Natural killer cell (primary cell): ENCODE results near the gene PDE4D. TPM values are rescaled to one million over a fixed set of nuclear protein-coding genes. Genes with fewer than 3 reads are reported as not detected.

Experiments
- ATAC-seq, 3 donors: fragments of 150-1000 bp in 2 of 3; fragments of 200-7000 bp in 1 of 3; cut with Tn5 transposase; 1 replicate in 1 of 3; 2 replicates in 2 of 3; pipeline ENCODE4 v1.10.0; 2021; ENCODE audit warnings: mild to moderate bottlenecking in 2 of 3, moderate library complexity in 2 of 3
- DNase-seq, 2 donors: peaks; one replicate each; pipeline versions ENCODE4 v3.0.0 to v3.0.0-alpha.2; 2013 to 2021; ENCODE audit warnings: mixed read lengths in 1 of 2
- H3K27ac ChIP-seq: one replicate; pipeline ENCODE4 v1.5.1; 2013; ENCODE audit warnings: mild to moderate bottlenecking, low read length
- H3K27me3 ChIP-seq: one replicate; pipeline ENCODE4 v1.6.1; 2013; ENCODE audit warnings: low read length; ENCODE audit not compliant: control insufficient read depth, insufficient read depth
- H3K36me3 ChIP-seq: one replicate; pipeline ENCODE4 v1.6.1; 2013; ENCODE audit warnings: low read length; ENCODE audit not compliant: control insufficient read depth, insufficient read depth
- H3K4me1 ChIP-seq: one replicate; pipeline ENCODE4 v1.6.1; 2013; ENCODE audit warnings: low read length; ENCODE audit not compliant: control insufficient read depth, insufficient read depth
- H3K4me3 ChIP-seq: one replicate; pipeline ENCODE4 v1.5.1; 2013; ENCODE audit warnings: low read length
- H3K9me3 ChIP-seq: one replicate; pipeline ENCODE4 v1.6.1; 2013; ENCODE audit warnings: low read length; ENCODE audit not compliant: control insufficient read depth, insufficient read depth
- H3K27ac Mint-ChIP-seq, 2 donors: one replicate each; pipeline ENCODE4 v1.8.0; 2022; ENCODE audit warnings: mild to moderate bottlenecking in 2 of 2, mixed read lengths in 2 of 2, moderate library complexity in 1 of 2
- H3K27me3 Mint-ChIP-seq, 2 donors: one replicate each; pipeline ENCODE4 v1.8.0; 2022; ENCODE audit warnings: low read depth in 2 of 2, mixed read lengths in 2 of 2
- H3K36me3 Mint-ChIP-seq: one replicate; pipeline ENCODE4 v1.8.0; 2022; ENCODE audit warnings: mixed read lengths
- H3K4me1 Mint-ChIP-seq, 2 donors: one replicate each; pipeline ENCODE4 v1.8.0; 2022; ENCODE audit warnings: mixed read lengths in 2 of 2
- H3K4me3 Mint-ChIP-seq: one replicate; pipeline ENCODE4 v1.8.0; 2022; ENCODE audit warnings: mild to moderate bottlenecking, moderate library complexity, mixed read lengths
- H3K9me3 Mint-ChIP-seq, 2 donors: one replicate each; pipeline ENCODE4 v1.8.0; 2022; ENCODE audit warnings: mixed read lengths in 2 of 2
- WGBS: methylation state at CpG from one replicate; pipeline ENCODE4 v1.1.7; 2013; ENCODE audit warnings: missing lambda C conversion rate; ENCODE audit not compliant: insufficient coverage; 5-methylcytosine and 5-hydroxymethylcytosine counted together
- intact Hi-C: fragments of 100-400 bp; cut with micrococcal nuclease; formaldehyde crosslinking; loops from one replicate; pipeline ENCODE4 v1.14.2; 2022
- total RNA-seq, 4 donors: library from RNA; stranded (reverse); fragments of 120-200 nt in 1 of 4; gene quantifications; one replicate each; pipeline versions ENCODE4 v1.2.3 to v1.2.4, GENCODE V29; 2013 to 2022
- TF ChIP-seq, protein P1 (sequence below): fragments of 200-600 bp; IDR thresholded peaks from one replicate; pipeline ENCODE4 v1.8.0; 2022; ENCODE audit warnings: antibody characterized with exemption

The PDE4D gene
- total RNA-seq, 3 donors from 2014 or later (not counting 1 experiment from before 2014, with no cell fraction given): 109 to 170 (median 116) TPM

- intact Hi-C loops: no loop called here
- no peak overlapping the region for H3K27ac Mint-ChIP-seq
- DNase-seq (no peak), ATAC-seq (no peak)
- H3K36me3 Mint-ChIP-seq: no peaks in the 10 kb centered on the region
- H3K27me3 Mint-ChIP-seq: no peaks in the 10 kb centered on the region
- Histone ChIP-seq H3K36me3 (no peaks in the 10 kb centered on the region), H3K27ac (no peak overlapping the region), H3K27me3 (no peaks in the 10 kb centered on the region), H3K4me3 (no peak overlapping the region), H3K4me1 (no peaks in the 10 kb centered on the region), H3K9me3 (no peaks in the 10 kb centered on the region)
- no peaks in the 10 kb centered on the region for H3K9me3 Mint-ChIP-seq
- no peak overlapping the region for H3K4me3 Mint-ChIP-seq
- no CpG with 5 or more reads among the region's 1 CpG for WGBS
- H3K4me1 Mint-ChIP-seq: peaks cover 0 to 5% of the 10 kb centered on the region in 2 donors
- TF ChIP-seq, protein P1, sequence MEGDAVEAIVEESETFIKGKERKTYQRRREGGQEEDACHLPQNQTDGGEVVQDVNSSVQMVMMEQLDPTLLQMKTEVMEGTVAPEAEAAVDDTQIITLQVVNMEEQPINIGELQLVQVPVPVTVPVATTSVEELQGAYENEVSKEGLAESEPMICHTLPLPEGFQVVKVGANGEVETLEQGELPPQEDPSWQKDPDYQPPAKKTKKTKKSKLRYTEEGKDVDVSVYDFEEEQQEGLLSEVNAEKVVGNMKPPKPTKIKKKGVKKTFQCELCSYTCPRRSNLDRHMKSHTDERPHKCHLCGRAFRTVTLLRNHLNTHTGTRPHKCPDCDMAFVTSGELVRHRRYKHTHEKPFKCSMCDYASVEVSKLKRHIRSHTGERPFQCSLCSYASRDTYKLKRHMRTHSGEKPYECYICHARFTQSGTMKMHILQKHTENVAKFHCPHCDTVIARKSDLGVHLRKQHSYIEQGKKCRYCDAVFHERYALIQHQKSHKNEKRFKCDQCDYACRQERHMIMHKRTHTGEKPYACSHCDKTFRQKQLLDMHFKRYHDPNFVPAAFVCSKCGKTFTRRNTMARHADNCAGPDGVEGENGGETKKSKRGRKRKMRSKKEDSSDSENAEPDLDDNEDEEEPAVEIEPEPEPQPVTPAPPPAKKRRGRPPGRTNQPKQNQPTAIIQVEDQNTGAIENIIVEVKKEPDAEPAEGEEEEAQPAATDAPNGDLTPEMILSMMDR: no peak
These were observed 659.3 kb downstream of the PDE4D start for GRCh38 chr5:59234236-59234635.

- Histone ChIP-seq H3K27ac (no peak overlapping the region), H3K9me3 (no peaks in the 10 kb centered on the region), H3K27me3 (no peaks in the 10 kb centered on the region), H3K4me1 (no peaks in the 10 kb centered on the region), H3K4me3 (no peak overlapping the region), H3K36me3 (no peaks in the 10 kb centered on the region)
- no peaks in the 10 kb centered on the region for H3K9me3 Mint-ChIP-seq
- H3K4me3 Mint-ChIP-seq: no peak overlapping the region
- no peak for DNase-seq
- peaks cover 0 to 5% of the 10 kb centered on the region in 2 donors for H3K4me1 Mint-ChIP-seq
- no peak overlapping the region for H3K27ac Mint-ChIP-seq
- TF ChIP-seq, protein P1: no peak
- no peak for ATAC-seq
- intact Hi-C loops: no loop called here
- H3K27me3 Mint-ChIP-seq: no peaks in the 10 kb centered on the region
- 97% methylated on average over 3 of the region's 7 CpGs for WGBS
- H3K36me3 Mint-ChIP-seq: no peaks in the 10 kb centered on the region
These were observed 662.1 kb downstream of the PDE4D start for GRCh38 chr5:59231221-59231931.

GRCh38 chr5:59222687-59223511, 670.6 kb downstream of the PDE4D start:
- Histone ChIP-seq H3K27me3 (no peaks in the 10 kb centered on the region), H3K36me3 (no peaks in the 10 kb centered on the region), H3K9me3 (no peaks in the 10 kb centered on the region), H3K4me3 (no peak overlapping the region), H3K27ac (no peak overlapping the region), H3K4me1 (no peaks in the 10 kb centered on the region)
- ATAC-seq (no peak), DNase-seq (no peak)
- intact Hi-C loops: no loop called here
- no peaks in the 10 kb centered on the region for H3K36me3 Mint-ChIP-seq
- H3K4me3 Mint-ChIP-seq: no peak overlapping the region
- peaks cover 0 to 4% of the 10 kb centered on the region in 2 donors for H3K9me3 Mint-ChIP-seq
- TF ChIP-seq, protein P1: no peak
- no peaks in the 10 kb centered on the region for H3K27me3 Mint-ChIP-seq
- peaks cover 0 to 4% of the 10 kb centered on the region in 2 donors for H3K4me1 Mint-ChIP-seq
- H3K27ac Mint-ChIP-seq: no peak overlapping the region
